AG04450 (cell line): ENCODE data around the gene RAB43. TPM values are rescaled to one million over a fixed set of nuclear protein-coding genes. Genes with fewer than 3 reads are reported as not detected.
A peak's percentile ranks its signal among the peaks of the same experiment; 100 is the strongest.
"Not testable (repeated sequence)": the region's sequence is repeated elsewhere in the genome, so short reads cannot be mapped to it uniquely, and the experiment has no call there.

Experiments used
- CTCF ChIA-PET: fragments of 300-600, 350-600 bp; formaldehyde crosslinking; extraction: SDS; loops from one replicate; lab custom pipeline; 2022; ENCODE audit warnings: antibody characterized with exemption, inconsistent platforms; lab: Charles Lee
- POLR2A ChIA-PET: fragments of 350-600 bp; formaldehyde crosslinking; extraction: SDS; loops from one replicate; lab custom pipeline; 2021; ENCODE audit warnings: antibody characterized with exemption, inconsistent platforms; lab: Yijun Ruan, JAX
- DNase-seq: peaks from one replicate; pipeline ENCODE4 v3.0.0-alpha.2; 2011; ENCODE audit warnings: low read depth, low spot score
- H3K27ac ChIP-seq: one replicate; pipeline ENCODE4 v1.5.1; 2012; ENCODE audit warnings: low read depth, low read length, control low read depth
- H3K27me3 ChIP-seq: one replicate; pipeline ENCODE4 v1.6.0; 2012; ENCODE audit warnings: low read length; ENCODE audit not compliant: control insufficient read depth, insufficient read depth
- H3K4me3 ChIP-seq: 2 replicates; pipeline ENCODE4 v1.5.1; 2011; ENCODE audit warnings: mild to moderate bottlenecking, low read depth, low read length, control low read depth
- H3K9me3 ChIP-seq: 2 replicates; pipeline ENCODE4 v1.5.1; 2012; ENCODE audit warnings: low read length; ENCODE audit not compliant: control insufficient read depth, insufficient read depth
- polyA plus RNA-seq: library from polyadenylated mRNA; depleted of rRNA; stranded (reverse); fragments of >200 nt; gene quantifications from 2 replicates; pipeline ENCODE4 v1.2.3, GENCODE V29; 2011
- TF ChIP-seq, protein P1 (sequence below): IDR thresholded peaks from 2 replicates; pipeline ENCODE4 v1.5.1; 2011; ENCODE audit warnings: low read depth, low read length, control low read depth, inconsistent platforms

Gene RAB43
- polyA plus RNA-seq, 1 experiment, result 6.9 TPM

DNA sequence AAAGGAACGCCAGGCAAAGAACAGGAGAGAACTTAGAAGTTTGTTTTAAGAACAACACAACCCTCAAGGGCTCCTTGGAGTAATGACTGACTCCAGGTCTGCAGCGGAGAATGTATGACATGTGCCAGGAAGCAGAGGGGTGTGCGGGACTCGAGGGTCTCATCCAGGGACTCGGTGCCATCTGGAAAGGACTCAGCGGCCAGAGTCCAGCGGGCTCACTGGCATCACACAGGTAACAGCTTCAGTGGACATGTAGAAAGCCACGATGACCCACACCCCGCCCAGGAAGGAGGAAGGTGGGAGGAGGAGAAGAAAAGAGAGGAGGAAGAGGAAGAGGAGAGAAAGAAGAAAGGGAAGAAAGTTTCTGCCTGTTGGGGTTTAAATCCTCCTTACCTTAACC, 39.6 kb downstream of the RAB43 start:
- Histone ChIP-seq H3K4me3 (no peak overlapping the region), H3K27me3 (peaks cover 3% of the 10 kb centered on the region), H3K27ac (no peak overlapping the region), H3K9me3 (no peaks in the 10 kb centered on the region)
- DNase-seq, result no peak
- ChIA-PET POLR2A (no interaction called here), CTCF (interaction anchor here (1.4 kb wide), 1 partner anchor 112 kb away, joined by 4 read pairs; no protein-coding TSS in a partner anchor)
- TF ChIP-seq, protein P1, sequence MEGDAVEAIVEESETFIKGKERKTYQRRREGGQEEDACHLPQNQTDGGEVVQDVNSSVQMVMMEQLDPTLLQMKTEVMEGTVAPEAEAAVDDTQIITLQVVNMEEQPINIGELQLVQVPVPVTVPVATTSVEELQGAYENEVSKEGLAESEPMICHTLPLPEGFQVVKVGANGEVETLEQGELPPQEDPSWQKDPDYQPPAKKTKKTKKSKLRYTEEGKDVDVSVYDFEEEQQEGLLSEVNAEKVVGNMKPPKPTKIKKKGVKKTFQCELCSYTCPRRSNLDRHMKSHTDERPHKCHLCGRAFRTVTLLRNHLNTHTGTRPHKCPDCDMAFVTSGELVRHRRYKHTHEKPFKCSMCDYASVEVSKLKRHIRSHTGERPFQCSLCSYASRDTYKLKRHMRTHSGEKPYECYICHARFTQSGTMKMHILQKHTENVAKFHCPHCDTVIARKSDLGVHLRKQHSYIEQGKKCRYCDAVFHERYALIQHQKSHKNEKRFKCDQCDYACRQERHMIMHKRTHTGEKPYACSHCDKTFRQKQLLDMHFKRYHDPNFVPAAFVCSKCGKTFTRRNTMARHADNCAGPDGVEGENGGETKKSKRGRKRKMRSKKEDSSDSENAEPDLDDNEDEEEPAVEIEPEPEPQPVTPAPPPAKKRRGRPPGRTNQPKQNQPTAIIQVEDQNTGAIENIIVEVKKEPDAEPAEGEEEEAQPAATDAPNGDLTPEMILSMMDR, result no peak

DNA sequence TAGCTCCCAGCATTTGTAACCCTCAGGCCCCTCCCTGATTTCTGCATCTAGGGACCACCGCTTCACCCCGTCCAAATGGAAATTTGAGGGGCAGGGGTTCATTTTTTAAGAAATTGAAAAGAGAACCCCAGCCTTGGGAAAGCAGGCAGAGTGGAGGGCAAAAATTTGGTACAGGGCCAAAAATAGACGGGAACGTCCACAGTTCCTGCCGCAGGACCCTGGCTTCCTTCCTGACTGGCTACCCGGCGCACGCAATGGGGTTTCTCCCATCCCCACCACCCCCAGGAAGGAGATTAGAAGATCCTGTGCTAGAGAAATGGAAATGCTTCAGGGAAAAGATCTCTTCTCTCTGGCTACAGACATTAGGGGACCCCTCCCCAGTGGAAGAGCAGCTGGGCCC, 40.1 kb downstream of the RAB43 start:
- no peak overlapping the region for H3K4me3 ChIP-seq
- TF ChIP-seq, protein P1, result no peak
- H3K9me3 ChIP-seq, result no peaks in the 10 kb centered on the region
- ChIA-PET POLR2A (no interaction called here), CTCF (interaction anchor here (0.7 to 1.4 kb wide), 2 partner anchors 28 to 111 kb away, joined by 3 to 4 read pairs; no protein-coding TSS in a partner anchor)
- H3K27me3 ChIP-seq, result peaks cover 3% of the 10 kb centered on the region
- no peak for DNase-seq
- no peak overlapping the region for H3K27ac ChIP-seq

DNA sequence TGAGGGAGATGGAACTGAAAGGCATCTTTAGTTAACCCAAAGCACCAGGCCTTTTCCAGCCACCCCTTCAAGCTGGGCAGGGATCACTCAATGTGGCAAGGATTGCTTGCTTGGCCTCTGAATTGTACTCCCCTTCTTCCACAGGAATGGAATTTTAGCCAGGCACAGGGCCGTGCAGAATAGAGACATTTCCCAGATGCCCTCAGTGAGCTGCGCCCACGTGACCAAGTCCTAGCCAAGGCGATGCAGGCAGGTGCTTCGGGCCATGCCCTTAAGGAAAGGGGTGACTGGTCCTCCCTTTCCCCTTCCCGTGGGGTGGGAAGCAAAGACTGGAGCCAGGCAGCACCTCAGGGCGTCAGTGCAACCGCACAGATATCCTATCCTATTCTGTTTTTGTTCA, 43.1 kb downstream of the RAB43 start:
- DNase-seq, result no peak
- H3K4me3 ChIP-seq, result no peak overlapping the region
- CTCF ChIA-PET, result interaction anchor here (2.3 kb wide), 1 partner anchor 25 kb away, joined by 10 read pairs; no protein-coding TSS in a partner anchor
- TF ChIP-seq, protein P1, result no peak
- POLR2A ChIA-PET, result interaction anchor here (0.6 kb wide), 1 partner anchor 58 kb away, joined by 3 read pairs; no protein-coding TSS in a partner anchor
- H3K27ac ChIP-seq, result no peak overlapping the region
- peaks cover 3% of the 10 kb centered on the region for H3K27me3 ChIP-seq
- no peaks in the 10 kb centered on the region for H3K9me3 ChIP-seq

DNA sequence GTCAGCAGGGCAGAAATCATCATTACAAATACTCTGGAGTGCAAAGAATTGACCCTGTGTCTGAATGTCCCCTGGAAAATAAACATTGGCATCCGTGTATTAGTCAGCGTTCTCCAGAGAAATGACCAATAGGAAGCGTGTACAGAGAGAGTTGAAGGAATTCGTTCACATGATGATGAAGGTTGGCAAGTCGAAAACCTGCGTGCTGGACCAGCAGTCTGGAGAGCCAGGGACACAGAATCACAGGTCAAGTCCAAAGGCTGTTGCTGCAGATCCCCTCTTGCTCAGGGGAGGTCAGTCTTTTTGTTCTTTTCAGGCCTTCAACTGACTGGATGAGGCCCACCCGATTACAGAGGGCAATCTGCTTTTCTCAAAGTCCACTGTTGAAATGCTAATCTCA, 44.4 kb downstream of the RAB43 start:
- H3K9me3 ChIP-seq, result no peaks in the 10 kb centered on the region
- TF ChIP-seq, protein P1, result no peak
- ChIA-PET CTCF (interaction anchor here (1.2 to 2.3 kb wide), 2 partner anchors 24 to 106 kb away, joined by 4 to 10 read pairs; no protein-coding TSS in a partner anchor), POLR2A (no interaction called here)
- no peak overlapping the region for H3K4me3 ChIP-seq
- peaks cover 5% of the 10 kb centered on the region for H3K27me3 ChIP-seq
- peak overlapping the region; percentile 31 for H3K27ac ChIP-seq
- DNase-seq, result peak; percentile 16

DNA sequence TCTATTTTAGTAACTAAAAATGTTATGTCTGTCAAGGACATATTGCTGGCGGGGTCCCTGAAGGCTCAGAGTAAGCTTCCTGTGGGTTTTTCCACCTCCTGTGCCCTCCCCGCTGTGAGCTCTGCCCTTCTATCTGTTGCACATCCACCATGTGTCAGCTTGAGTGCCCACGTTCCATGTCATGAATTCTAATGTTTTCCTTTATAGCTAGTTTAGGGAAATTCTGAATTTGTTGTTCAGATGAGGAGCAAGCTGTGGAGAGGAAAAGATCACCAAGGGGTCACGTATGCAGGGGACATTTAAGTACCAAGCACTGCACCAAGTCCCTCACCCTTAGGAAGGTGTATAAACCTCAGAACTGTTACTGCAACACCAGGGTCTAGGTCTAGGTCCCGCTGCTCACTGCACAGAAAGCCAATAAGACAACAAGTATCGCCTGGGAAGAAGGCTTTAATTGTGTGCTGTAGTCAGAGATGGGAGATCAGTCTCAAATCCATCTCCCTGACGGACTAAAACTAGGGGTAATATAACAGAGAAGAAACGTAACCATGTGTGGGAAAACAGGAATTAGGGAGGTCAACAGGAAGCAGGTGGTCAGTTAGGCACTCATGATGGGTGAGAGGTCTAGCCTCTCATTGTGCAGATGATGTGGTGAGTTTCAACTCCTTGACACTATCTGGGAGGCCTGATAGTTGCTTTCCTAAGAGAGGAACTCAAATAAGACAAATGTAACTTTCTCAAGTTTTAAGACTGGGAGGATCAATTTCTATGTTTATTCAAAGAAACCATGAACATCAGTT, 51.3 kb downstream of the RAB43 start:
- CTCF ChIA-PET, result interaction anchor here (0.6 to 3.8 kb wide), 4 partner anchors 17 to 107 kb away, joined by 5 to 34 read pairs (median 16); no protein-coding TSS in a partner anchor
- H3K4me3 ChIP-seq, result no peak overlapping the region
- POLR2A ChIA-PET, result no interaction called here
- no peak overlapping the region for H3K27ac ChIP-seq
- no peak for DNase-seq
- peaks cover 4% of the 10 kb centered on the region for H3K27me3 ChIP-seq
- TF ChIP-seq, protein P1, result no peak
- H3K9me3 ChIP-seq, result peaks cover 3% of the 10 kb centered on the region; the same call in 1 of the 2 replicates

DNA sequence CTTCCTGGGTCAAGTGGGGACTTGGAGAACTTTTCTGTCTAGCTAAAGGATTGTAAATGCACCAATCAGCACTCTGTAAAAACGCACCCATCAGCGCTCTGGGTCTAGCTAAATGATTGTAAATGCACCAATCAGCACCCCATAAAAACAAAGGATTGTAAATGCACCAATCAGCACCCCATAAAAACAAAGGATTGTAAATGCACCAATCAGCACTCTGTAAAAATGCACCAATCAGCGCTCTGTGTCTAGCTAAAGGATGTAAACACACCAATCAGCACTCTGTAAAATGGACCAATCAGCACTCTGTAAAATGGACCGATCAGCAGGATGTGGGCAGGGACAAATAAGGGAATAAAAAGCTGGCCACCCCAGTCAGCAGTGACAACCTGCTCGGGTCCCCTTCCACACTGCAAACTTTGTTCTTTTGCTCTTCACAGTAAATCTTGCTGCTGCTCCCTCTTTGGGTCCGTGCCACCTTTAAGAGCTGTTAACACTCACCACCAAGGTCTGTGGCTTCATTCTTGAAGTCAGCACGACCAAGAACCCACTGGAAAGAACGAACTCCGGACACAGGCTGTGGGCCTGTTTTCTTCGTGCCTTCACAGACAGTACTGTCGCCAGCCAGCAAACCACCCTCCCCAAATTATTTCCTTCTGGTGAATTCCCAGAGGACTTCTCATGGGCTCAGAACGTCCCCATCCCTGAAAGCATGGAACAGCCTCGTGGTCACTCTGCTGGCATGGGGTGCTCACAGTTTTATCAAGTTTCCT, 52.1 kb downstream of the RAB43 start:
- POLR2A ChIA-PET, result not testable (repeated sequence)
- CTCF ChIA-PET, result interaction anchor here (0.6 to 3.8 kb wide), 4 partner anchors 16 to 108 kb away, joined by 3 to 34 read pairs (median 14); no protein-coding TSS in a partner anchor

More for the DNA sequence above, 52.1 kb downstream of the RAB43 start:
- DNase-seq, H3K9me3 ChIP-seq, H3K27ac ChIP-seq, H3K4me3 ChIP-seq, H3K27me3 ChIP-seq: not testable (repeated sequence)
